GM12873 (cell line): ENCODE results near the gene PKP3.

Source experiments
- TF ChIP-seq, protein P1 (sequence below): IDR thresholded peaks from 2 replicates; pipeline ENCODE4 v1.5.1; 2012; ENCODE audit warnings: low read depth, mild to moderate bottlenecking, moderate library complexity, low read length, control low read depth; ENCODE audit not compliant: insufficient read depth; ENCODE audit errors: missing control alignments

PKP3 gene

DNA sequence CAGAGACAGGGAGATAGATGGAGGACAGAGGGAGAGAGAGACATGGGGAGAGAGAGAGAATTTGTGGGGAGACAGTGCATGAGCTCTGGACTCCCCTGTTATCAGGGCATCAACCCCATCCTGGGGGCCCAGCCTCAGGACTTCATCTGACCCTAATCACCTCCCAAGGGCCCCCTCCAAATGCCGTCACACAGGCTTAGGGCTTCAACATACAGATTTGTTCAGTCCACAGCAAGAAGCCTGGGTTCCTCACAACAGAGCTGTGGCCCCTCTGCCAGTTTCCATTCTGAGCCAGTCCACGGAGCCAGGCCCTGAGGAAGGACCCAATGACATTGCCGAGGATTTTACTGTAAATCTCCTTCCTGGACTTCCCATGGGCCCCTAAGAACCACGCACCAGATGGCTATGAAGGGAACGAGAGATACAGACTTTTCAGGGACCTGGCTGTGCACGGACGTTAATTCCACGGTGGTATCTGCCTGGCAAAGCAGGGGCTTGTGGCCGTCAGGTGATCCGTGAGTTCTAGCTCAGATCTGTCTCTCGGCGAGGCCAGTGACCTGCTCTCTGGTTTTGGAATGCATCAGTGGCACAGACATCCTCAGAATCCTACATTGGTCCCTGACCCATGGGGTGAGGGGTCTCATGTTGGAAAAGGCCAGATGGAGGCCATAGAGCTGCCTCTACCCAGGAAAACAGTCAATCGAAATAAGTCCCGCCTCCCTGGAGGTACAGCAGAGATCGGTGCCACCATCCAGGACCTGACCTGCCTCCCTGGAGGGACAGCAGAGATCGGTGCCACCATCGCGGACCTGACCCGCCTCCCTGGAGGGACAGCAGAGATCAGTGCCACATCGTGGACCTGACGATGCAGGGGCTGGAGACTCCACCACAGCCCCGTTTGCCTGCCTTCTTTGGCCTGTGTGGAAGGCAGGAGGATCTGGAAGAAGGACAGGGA is 33.4 kb upstream of the PKP3 start:
- TF ChIP-seq, protein P1, sequence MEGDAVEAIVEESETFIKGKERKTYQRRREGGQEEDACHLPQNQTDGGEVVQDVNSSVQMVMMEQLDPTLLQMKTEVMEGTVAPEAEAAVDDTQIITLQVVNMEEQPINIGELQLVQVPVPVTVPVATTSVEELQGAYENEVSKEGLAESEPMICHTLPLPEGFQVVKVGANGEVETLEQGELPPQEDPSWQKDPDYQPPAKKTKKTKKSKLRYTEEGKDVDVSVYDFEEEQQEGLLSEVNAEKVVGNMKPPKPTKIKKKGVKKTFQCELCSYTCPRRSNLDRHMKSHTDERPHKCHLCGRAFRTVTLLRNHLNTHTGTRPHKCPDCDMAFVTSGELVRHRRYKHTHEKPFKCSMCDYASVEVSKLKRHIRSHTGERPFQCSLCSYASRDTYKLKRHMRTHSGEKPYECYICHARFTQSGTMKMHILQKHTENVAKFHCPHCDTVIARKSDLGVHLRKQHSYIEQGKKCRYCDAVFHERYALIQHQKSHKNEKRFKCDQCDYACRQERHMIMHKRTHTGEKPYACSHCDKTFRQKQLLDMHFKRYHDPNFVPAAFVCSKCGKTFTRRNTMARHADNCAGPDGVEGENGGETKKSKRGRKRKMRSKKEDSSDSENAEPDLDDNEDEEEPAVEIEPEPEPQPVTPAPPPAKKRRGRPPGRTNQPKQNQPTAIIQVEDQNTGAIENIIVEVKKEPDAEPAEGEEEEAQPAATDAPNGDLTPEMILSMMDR: no peak

DNA sequence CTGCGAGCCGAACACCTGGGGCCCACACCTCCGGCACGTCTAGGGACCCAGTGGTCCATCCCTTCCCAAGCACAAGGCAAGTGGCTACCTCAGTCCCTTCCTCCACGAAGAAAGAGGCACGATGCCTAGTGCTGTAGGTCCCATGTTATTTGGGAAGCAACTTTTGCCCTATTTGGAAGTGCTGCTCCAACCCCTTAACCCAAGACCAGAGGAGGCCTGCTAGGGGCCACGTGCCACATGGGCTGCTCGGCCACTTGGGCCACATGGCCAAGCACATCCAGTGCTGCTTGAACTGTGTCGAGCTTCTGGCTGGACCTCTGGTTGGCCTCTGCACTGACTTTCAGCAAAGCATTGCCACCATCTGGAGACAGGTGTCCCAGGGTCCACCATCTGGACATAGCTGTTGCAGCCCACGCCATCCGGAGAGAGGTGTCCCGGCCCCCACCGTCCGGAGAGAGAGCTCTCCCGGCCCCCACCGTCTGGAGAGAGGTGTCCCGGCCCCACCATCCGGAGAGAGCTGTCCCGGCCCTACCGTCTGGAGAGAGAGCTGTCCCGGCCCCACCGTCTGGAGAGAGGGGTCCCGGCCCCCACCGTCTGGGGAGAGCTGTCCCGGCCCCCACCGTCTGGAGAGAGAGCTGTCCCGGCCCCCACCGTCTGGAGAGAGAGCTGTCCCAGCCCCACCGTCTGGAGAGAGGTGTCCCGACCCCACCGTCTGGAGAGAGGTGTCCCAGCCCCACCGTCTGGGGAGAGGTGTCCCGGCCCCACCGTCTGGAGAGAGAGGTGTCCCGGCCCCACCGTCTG is 31.2 kb upstream of the PKP3 start:
- TF ChIP-seq, protein P1: no peak

DNA sequence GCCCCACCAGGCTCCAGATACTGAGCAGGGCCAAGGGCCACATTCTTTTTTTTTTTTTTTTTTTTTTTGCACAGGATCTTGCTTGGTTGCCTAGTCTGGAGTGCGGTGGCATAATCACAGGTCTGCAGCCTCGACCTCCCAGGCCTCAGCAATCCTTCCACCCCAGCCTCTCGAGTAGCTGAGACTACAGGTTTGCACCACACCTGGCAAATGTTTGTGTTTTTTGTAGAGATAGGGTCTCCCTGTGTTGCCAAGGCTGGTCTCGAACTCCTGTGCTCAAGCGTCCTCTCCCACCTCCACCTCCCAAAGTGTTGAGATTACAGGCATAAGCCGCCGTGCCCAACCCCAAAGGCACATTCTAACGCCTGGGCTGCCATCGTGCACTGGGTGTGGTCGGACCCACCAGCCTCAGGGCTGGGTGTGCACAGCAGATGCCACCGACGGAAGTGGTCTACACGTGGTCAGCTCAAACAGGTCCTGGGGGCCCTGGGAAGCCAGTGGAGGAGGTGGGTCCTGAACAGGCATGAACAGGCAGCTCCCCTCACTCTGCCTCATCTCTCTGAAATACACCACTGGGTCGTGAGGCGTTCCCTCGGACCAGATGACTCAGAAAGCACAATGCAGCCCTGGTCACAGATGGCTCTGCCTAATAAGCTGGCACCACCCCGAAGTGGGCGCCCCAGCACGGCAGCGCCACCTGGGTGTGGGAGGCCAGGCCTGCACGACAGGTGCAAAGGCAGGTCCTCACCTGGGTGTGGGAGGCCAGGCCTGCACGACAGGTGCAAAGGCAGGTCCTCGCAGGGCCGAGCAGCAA is 29.9 kb upstream of the PKP3 start:
- TF ChIP-seq, protein P1: peak; percentile 65

DNA sequence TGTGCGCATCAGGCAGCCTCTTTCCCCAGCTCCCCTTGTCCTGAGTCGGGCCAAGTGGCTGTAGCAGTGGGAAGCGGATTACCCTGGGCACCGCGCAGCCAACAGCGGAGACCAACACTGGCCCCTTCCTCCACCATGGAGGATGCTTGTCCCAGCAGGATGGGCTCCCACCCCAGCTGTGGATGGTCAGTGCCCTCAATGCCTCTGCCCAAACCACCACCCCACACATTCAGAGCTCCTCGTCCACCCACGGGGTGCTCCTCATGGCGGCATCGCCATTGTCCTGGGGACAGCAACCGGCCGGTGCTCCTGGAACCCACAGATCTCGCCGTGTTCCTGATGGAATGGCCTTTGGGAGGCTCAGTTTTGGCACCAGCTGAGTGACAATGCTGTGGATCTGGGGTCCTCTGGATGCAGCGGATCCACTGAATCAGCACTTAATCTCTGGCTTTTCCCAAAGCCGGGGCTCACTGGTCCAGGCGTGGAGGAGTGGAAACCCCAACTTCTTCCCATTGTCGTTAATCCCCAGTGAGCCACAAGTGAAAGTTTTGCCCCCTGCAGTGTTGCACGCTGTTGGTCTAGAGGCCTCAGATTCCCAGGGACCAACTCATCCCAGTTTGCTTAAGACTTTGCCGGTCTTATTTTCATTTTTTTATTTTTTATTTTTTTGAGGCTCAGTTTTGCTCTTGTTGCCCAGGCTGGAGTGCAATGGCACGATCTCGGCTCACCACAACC is 28.9 kb upstream of the PKP3 start:
- TF ChIP-seq, protein P1: no peak

DNA sequence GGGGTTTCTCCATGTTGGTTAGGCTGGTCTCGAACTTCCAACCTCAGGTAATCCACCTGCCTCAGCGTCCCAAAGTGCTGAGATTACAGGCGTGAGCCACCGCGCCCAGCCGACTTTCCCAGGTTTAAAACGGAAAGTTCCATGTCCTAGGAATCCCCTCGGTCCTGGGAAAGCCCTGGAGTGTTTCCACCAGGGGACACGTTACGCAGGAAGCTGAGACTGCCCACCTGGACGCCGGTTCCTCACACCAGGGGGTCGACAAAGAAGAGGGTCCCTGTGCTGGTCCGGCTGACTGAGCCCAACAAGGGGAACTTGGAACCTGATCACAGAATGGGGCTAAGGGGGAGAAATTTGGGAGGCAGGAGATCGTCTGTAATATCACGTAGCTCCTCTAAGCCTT is 28.2 kb upstream of the PKP3 start:
- TF ChIP-seq, protein P1: no peak

DNA sequence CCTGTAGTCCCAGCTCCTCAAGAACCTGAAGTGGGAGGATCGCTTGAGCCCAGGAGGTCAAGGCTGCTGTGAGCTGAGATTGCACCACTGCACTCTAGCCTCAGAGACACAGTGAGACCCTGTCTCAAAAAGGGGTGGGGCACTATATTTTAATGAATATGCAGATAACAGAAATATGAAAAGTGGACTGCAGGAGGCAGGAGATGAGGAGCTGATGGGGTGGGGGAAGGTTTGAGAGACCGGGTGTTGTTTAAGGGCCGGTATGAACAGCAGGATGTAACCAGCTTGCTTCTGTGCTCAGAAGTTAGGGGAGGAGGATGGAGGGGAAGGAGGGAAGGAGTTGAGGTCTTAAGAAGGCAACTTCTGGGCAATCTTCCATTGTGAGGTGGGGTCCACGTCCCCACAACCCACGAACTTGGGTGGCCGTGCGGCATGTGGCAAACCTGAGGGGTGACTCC is 26.0 kb upstream of the PKP3 start:
- TF ChIP-seq, protein P1: no peak
